ENCODE results near the gene GIGYF2.

DNA sequence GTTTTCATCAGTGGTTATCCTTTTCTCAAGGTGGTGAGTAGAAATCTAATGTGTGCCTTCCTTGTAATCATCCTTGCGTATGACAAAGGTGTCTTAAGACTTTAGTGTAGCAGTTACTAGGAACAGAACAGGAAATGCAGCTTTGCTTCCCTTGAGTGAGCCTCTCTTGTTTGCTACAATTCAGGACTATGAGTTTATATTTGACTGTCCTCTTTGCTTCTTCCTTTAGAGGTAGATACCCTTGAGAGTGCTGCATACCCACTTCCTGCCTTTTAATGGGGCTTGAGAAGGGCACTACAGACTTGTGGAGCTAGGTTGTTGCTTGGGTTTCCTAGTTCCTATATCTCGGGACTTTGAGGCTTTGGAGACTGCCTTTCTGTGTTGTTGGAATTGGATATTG lies 75.4 kb downstream of the GIGYF2 start:
- TF ChIP-seq, protein P1, sequence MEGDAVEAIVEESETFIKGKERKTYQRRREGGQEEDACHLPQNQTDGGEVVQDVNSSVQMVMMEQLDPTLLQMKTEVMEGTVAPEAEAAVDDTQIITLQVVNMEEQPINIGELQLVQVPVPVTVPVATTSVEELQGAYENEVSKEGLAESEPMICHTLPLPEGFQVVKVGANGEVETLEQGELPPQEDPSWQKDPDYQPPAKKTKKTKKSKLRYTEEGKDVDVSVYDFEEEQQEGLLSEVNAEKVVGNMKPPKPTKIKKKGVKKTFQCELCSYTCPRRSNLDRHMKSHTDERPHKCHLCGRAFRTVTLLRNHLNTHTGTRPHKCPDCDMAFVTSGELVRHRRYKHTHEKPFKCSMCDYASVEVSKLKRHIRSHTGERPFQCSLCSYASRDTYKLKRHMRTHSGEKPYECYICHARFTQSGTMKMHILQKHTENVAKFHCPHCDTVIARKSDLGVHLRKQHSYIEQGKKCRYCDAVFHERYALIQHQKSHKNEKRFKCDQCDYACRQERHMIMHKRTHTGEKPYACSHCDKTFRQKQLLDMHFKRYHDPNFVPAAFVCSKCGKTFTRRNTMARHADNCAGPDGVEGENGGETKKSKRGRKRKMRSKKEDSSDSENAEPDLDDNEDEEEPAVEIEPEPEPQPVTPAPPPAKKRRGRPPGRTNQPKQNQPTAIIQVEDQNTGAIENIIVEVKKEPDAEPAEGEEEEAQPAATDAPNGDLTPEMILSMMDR (conservative IDR thresholded peaks at IDR 0.05): no peak
- no peak for TF ChIP-seq ZFX (IDR thresholded peaks at IDR 0.05)
